IPS-18a (cell line): Measurements from ENCODE around the gene COX17.

ENCODE experiments used
- H3K27ac ChIP-seq: one replicate; pipeline ENCODE4 v1.5.1; 2013; ENCODE audit warnings: low read length
- H3K27me3 ChIP-seq: one replicate; pipeline ENCODE4 v1.6.1; 2013; ENCODE audit warnings: mild to moderate bottlenecking, low read length; ENCODE audit not compliant: control insufficient read depth, insufficient read depth
- H3K36me3 ChIP-seq: one replicate; pipeline ENCODE4 v1.6.1; 2013; ENCODE audit warnings: low read depth, low read length; ENCODE audit not compliant: control insufficient read depth
- H3K4me1 ChIP-seq: one replicate; pipeline ENCODE4 v1.6.1; 2013; ENCODE audit warnings: low read depth, low read length; ENCODE audit not compliant: control insufficient read depth
- H3K4me3 ChIP-seq: one replicate; pipeline ENCODE4 v1.5.1; 2013; ENCODE audit warnings: low read length
- H3K9ac ChIP-seq: one replicate; pipeline ENCODE4 v1.6.1; 2013; ENCODE audit warnings: mild to moderate bottlenecking, low read length, moderate library complexity
- H3K9me3 ChIP-seq: one replicate; pipeline ENCODE4 v1.6.1; 2013; ENCODE audit warnings: low read depth, low read length; ENCODE audit not compliant: control insufficient read depth

The COX17 gene

DNA sequence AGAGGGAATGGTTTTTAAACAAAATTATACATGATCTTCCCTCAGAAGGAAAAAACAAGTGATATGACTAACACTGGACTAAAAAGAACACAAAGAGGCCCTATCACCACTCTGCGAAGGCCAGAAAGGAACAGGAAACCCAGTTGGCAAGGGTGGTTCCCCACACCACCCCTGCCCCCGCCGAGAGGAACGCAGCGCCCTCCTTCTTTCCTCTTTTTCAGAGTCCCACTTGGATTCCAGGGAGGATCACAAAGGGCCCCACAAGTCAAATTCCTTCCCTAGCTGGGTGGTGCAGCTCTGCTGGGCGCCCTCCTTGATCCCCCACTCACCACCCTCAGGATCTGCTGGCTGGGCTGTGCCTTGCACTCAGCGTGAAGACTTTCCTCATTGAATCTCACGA is 49.7 kb downstream of the COX17 start:
- Histone ChIP-seq H3K4me1 (peaks cover 8% of the 10 kb centered on the region), H3K27me3 (no peaks in the 10 kb centered on the region), H3K4me3 (no peak overlapping the region), H3K27ac (no peak overlapping the region), H3K36me3 (no peaks in the 10 kb centered on the region), H3K9me3 (no peaks in the 10 kb centered on the region), H3K9ac (no peak overlapping the region)

- Histone ChIP-seq H3K4me3 (no peak overlapping the region), H3K27me3 (no peaks in the 10 kb centered on the region), H3K9me3 (no peaks in the 10 kb centered on the region), H3K4me1 (peaks cover 8% of the 10 kb centered on the region), H3K9ac (no peak overlapping the region), H3K27ac (no peak overlapping the region), H3K36me3 (no peaks in the 10 kb centered on the region)
Observed at GRCh38 chr3:119626196-119626595, 51.0 kb downstream of the COX17 start.

DNA sequence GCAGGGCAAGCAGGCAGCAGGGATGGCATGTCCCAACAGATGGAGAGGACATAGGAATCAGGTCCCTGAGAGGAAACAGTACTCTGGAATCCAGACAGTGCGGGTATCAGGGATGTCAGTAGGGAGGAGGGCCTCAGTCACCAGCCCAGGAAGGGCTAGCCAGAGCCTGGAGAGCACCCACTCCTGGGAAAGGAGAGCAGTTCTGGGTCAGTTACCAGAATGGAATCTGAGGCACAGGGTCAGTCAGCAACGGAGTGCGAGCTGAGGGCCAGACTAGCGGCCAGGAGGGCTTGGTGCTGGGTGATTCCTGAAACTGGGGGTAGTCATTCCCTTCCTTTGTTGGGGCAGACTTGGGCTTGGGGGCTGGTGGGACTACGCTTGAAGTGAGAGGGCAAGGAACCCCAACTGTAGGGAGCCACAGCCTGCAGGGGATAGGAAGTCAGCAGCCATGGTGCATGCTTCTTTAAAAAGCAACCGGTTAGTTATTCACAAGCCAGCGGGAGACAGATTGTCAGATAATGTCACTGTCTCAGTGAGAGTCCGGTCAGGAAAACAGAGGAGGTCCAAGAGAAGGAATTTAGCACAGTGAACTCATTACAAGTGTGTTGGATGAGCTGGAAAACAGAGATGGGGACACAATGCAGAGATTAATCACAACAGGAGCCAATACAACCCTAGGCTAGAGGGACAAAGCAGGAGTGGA is 51.6 kb downstream of the COX17 start:
- H3K27me3 ChIP-seq: no peaks in the 10 kb centered on the region
- H3K27ac ChIP-seq: no peak overlapping the region

GRCh38 chr3:119624002-119624720 is 53.0 kb downstream of the COX17 start:
- Histone ChIP-seq H3K36me3 (no peaks in the 10 kb centered on the region), H3K9me3 (no peaks in the 10 kb centered on the region), H3K27me3 (no peaks in the 10 kb centered on the region), H3K4me1 (peaks cover 8% of the 10 kb centered on the region), H3K27ac (no peak overlapping the region), H3K4me3 (no peak overlapping the region), H3K9ac (no peak overlapping the region)

More for the DNA sequence above, 51.6 kb downstream of the COX17 start:
- Histone ChIP-seq H3K4me1 (peaks cover 8% of the 10 kb centered on the region), H3K9me3 (no peaks in the 10 kb centered on the region), H3K9ac (no peak overlapping the region), H3K36me3 (no peaks in the 10 kb centered on the region), H3K4me3 (no peak overlapping the region)

DNA sequence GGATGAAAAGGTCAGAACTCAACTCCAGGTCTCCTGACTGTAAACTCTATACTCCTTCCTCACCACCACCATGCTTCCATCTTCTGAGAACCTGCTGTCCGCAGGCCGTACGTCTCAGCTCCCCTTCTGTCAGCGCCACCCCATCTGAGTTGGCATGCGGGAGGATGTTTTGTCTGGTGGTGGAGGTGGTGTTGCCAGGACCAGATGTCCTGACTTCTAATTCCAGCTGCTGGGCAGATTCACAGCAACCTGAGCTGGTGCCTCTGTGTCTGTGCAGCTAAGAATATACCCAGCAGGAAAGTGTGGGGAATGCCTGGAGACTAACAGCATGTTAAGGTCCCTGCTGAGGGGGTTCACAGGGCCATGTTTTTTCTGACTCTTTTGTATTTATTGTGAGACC is 56.3 kb downstream of the COX17 start:
- Histone ChIP-seq H3K27me3 (no peaks in the 10 kb centered on the region), H3K4me1 (no peaks in the 10 kb centered on the region), H3K36me3 (no peaks in the 10 kb centered on the region), H3K4me3 (no peak overlapping the region), H3K27ac (no peak overlapping the region), H3K9me3 (no peaks in the 10 kb centered on the region), H3K9ac (no peak overlapping the region)
